Mesodermal cell (in vitro differentiated cells): ENCODE results near the gene DCTN1.
A peak's percentile ranks its signal among the peaks of the same experiment; 100 is the strongest.
"Not testable (repeated sequence)": the region's sequence is repeated elsewhere in the genome, so short reads cannot be mapped to it uniquely, and the experiment has no call there.

Experiments used
- H3K27ac ChIP-seq: 2 replicates; pipeline ENCODE4 v1.7.0; 2013; ENCODE audit warnings: mild to moderate bottlenecking, low read depth, low read length, moderate library complexity; ENCODE audit not compliant: severe bottlenecking
- H3K36me3 ChIP-seq: 2 replicates; pipeline ENCODE4 v1.7.1; 2013; ENCODE audit warnings: mild to moderate bottlenecking, low read length, moderate library complexity; ENCODE audit not compliant: control insufficient read depth, insufficient read depth
- H3K4me1 ChIP-seq: one replicate; pipeline ENCODE4 v1.7.1; 2013; ENCODE audit warnings: mild to moderate bottlenecking, low read length; ENCODE audit not compliant: insufficient read depth, control insufficient read depth, poor library complexity, severe bottlenecking
- H3K4me3 ChIP-seq: 2 replicates; pipeline ENCODE4 v1.7.0; 2013; ENCODE audit warnings: low read length, control low read depth, mild to moderate bottlenecking; ENCODE audit not compliant: insufficient read depth, poor library complexity, severe bottlenecking; ENCODE audit errors: extremely low read depth
- H3K9me3 ChIP-seq: 2 replicates; pipeline ENCODE4 v1.7.1; 2013; ENCODE audit warnings: mild to moderate bottlenecking, low read length, moderate library complexity; ENCODE audit not compliant: control insufficient read depth
- whole genome bisulfite sequencing, 2 experiments: methylation state at CpG; one replicate each; pipeline ENCODE4 v1.1.5; 2013; ENCODE audit warnings: missing lambda C conversion rate in 2 of 2; ENCODE audit not compliant: insufficient coverage in 2 of 2; 5-methylcytosine and 5-hydroxymethylcytosine counted together

The DCTN1 gene

GRCh38 chr2:74420443-74421103 is 40.5 kb upstream of the DCTN1 start:
- Histone ChIP-seq H3K4me1 (peaks cover 10% of the 10 kb centered on the region), H3K4me3 (peak overlapping the region; percentile 82)
- H3K27ac ChIP-seq, H3K9me3 ChIP-seq, H3K36me3 ChIP-seq: not testable (repeated sequence)
- 91 to 94% methylated on average over 12 to 14 of the region's 19 CpGs for WGBS, 2 experiments

- Histone ChIP-seq H3K27ac (no peak overlapping the region), H3K4me3 (no peak overlapping the region), H3K36me3 (peaks cover 3% of the 10 kb centered on the region), H3K4me1 (peaks cover 8% of the 10 kb centered on the region), H3K9me3 (no peaks in the 10 kb centered on the region)
- WGBS, 2 experiments: 100% methylated on average over 1 of the region's 2 CpGs; no CpG with 5 or more reads in 1 of the 2 experiments
Observed at GRCh38 chr2:74420006-74420405, 39.9 kb upstream of the DCTN1 start.

GRCh38 chr2:74419345-74419744 is 39.2 kb upstream of the DCTN1 start:
- Histone ChIP-seq H3K36me3 (no peaks in the 10 kb centered on the region), H3K27ac (no peak overlapping the region), H3K4me1 (peaks cover 2% of the 10 kb centered on the region), H3K9me3 (no peaks in the 10 kb centered on the region), H3K4me3 (no peak overlapping the region)
- WGBS, 2 experiments: no CpG with 5 or more reads among the region's 1 CpG

GRCh38 chr2:74418312-74418711 is 38.2 kb upstream of the DCTN1 start:
- Histone ChIP-seq H3K27ac (no peak overlapping the region), H3K36me3 (no peaks in the 10 kb centered on the region), H3K4me1 (peaks cover 2% of the 10 kb centered on the region), H3K4me3 (no peak overlapping the region), H3K9me3 (no peaks in the 10 kb centered on the region)
- 96 to 98% methylated on average over 23 to 26 of the region's 27 CpGs for WGBS, 2 experiments

GRCh38 chr2:74417763-74418162 is 37.7 kb upstream of the DCTN1 start:
- H3K9me3 ChIP-seq: no peaks in the 10 kb centered on the region
- no peaks in the 10 kb centered on the region for H3K36me3 ChIP-seq
- 84 to 89% methylated on average over 1 to 4 of the region's 6 CpGs for WGBS, 2 experiments
- H3K27ac ChIP-seq: no peak overlapping the region
- peaks cover 2% of the 10 kb centered on the region for H3K4me1 ChIP-seq
- H3K4me3 ChIP-seq: no peak overlapping the region

GRCh38 chr2:74417197-74417596 is 37.1 kb upstream of the DCTN1 start:
- H3K9me3 ChIP-seq: no peaks in the 10 kb centered on the region
- H3K4me3 ChIP-seq: no peak overlapping the region
- H3K27ac ChIP-seq: no peak overlapping the region
- peaks cover under 1% of the 10 kb centered on the region for H3K4me1 ChIP-seq
- 90% methylated on average over 2 of the region's 3 CpGs; no CpG with 5 or more reads in 1 of the 2 experiments for WGBS, 2 experiments
- no peaks in the 10 kb centered on the region for H3K36me3 ChIP-seq

- Histone ChIP-seq H3K27ac (no peak overlapping the region), H3K4me3 (no peak overlapping the region), H3K9me3 (no peaks in the 10 kb centered on the region), H3K36me3 (no peaks in the 10 kb centered on the region), H3K4me1 (no peaks in the 10 kb centered on the region)
- 67 to 73% methylated on average over 1 to 3 of the region's 3 CpGs for WGBS, 2 experiments
Observed at GRCh38 chr2:74416778-74417177, 36.7 kb upstream of the DCTN1 start.

- 89 to 90% methylated on average over 34 of the region's 35 CpGs for WGBS, 2 experiments
- Histone ChIP-seq H3K27ac (no peak overlapping the region), H3K36me3 (no peaks in the 10 kb centered on the region), H3K4me3 (no peak overlapping the region), H3K4me1 (no peaks in the 10 kb centered on the region), H3K9me3 (no peaks in the 10 kb centered on the region)
Observed at GRCh38 chr2:74415762-74416395, 35.8 kb upstream of the DCTN1 start.

- no peaks in the 10 kb centered on the region for H3K9me3 ChIP-seq
- WGBS, 2 experiments: 86 to 90% methylated on average over 53 to 64 of the region's 66 CpGs
Observed at GRCh38 chr2:74414881-74415761, 35.0 kb upstream of the DCTN1 start.

GRCh38 chr2:74414441-74414840 is 34.3 kb upstream of the DCTN1 start:
- WGBS, 2 experiments: 91 to 92% methylated on average over 18 to 19 of the region's 19 CpGs
- Histone ChIP-seq H3K4me3 (no peak overlapping the region), H3K9me3 (no peaks in the 10 kb centered on the region), H3K27ac (no peak overlapping the region), H3K36me3 (no peaks in the 10 kb centered on the region), H3K4me1 (no peaks in the 10 kb centered on the region)

More at GRCh38 chr2:74414881-74415761, 35.0 kb upstream of the DCTN1 start:
- Histone ChIP-seq H3K36me3 (no peaks in the 10 kb centered on the region), H3K4me3 (no peak overlapping the region), H3K27ac (no peak overlapping the region), H3K4me1 (no peaks in the 10 kb centered on the region)
